KG1 (cell line): ENCODE results near the gene PRPF31.
A peak's percentile ranks its signal among the peaks of the same experiment; 100 is the strongest.
"Not testable (repeated sequence)": the region's sequence is repeated elsewhere in the genome, so short reads cannot be mapped to it uniquely, and the experiment has no call there.

Source experiments
- DNase-seq: peaks from one replicate; lab custom pipeline; 2025; lab: John Stamatoyannopoulos, UW

Gene PRPF31

GRCh38 chr19:54115109-54116063 is at the start of gene PRPF31, which contains the start of gene TFPT:
Gene PRPF31 (plus strand): TSS chr19:54115754. CDS start chr19:54118279, 2,525 bp downstream.
Gene TFPT (minus strand): TSS chr19:54115657. CDS start chr19:54115269, 388 bp downstream.
- DNase-seq, result peak; percentile 98

- DNase-seq, result no peak
Observed at GRCh38 chr19:54069470-54069869, 46.1 kb upstream of the PRPF31 start.

GRCh38 chr19:54073829-54074228 is 41.7 kb upstream of the PRPF31 start:
- DNase-seq, result no peak

- no peak for DNase-seq
Observed at GRCh38 chr19:54074851-54075250, 40.7 kb upstream of the PRPF31 start.

- DNase-seq, result peak; percentile 23
Observed at GRCh38 chr19:54077334-54077733, 38.2 kb upstream of the PRPF31 start.

- no peak for DNase-seq
Observed at GRCh38 chr19:54081032-54081431, 34.5 kb upstream of the PRPF31 start, which contains the start of gene TARM1. Gene TARM1 (minus strand): TSS chr19:54081365. CDS start chr19:54081340, 25 bp downstream.

- no peak for DNase-seq
Observed at GRCh38 chr19:54084410-54084809, 31.1 kb upstream of the PRPF31 start.

- DNase-seq, result peak; percentile 53
Observed at GRCh38 chr19:54094426-54095000, 21.0 kb upstream of the PRPF31 start.

GRCh38 chr19:54095136-54095858 is 20.3 kb upstream of the PRPF31 start:
- DNase-seq, result no peak

- DNase-seq, result peak; percentile 29
Observed at GRCh38 chr19:54095859-54096616, 19.5 kb upstream of the PRPF31 start.

GRCh38 chr19:54096617-54097106 is 18.9 kb upstream of the PRPF31 start:
- DNase-seq, result no peak

- DNase-seq, result no peak
Observed at GRCh38 chr19:54099190-54099902, 16.2 kb upstream of the PRPF31 start.

GRCh38 chr19:54099903-54100255 is 15.7 kb upstream of the PRPF31 start:
- not testable (repeated sequence) for DNase-seq

GRCh38 chr19:54100561-54100960 is 15.0 kb upstream of the PRPF31 start, which contains the start of gene OSCAR:
Gene OSCAR (minus strand): TSS chr19:54100803. CDS start chr19:54100792, 11 bp downstream.
- no peak for DNase-seq

GRCh38 chr19:54102421-54103169 is 13.0 kb upstream of the PRPF31 start, which contains the start of gene NDUFA3:
Gene NDUFA3 (plus strand): TSS chr19:54102855. CDS start chr19:54102879, 24 bp downstream.
- peak; percentile 98 for DNase-seq

- DNase-seq, result no peak
Observed at GRCh38 chr19:54104998-54105715, 10.4 kb upstream of the PRPF31 start.

GRCh38 chr19:54105796-54106195 is 9.8 kb upstream of the PRPF31 start:
- DNase-seq, result no peak

- no peak for DNase-seq
Observed at GRCh38 chr19:54106716-54107115, 8.8 kb upstream of the PRPF31 start.

GRCh38 chr19:54107876-54108490 is 7.6 kb upstream of the PRPF31 start:
- no peak for DNase-seq
